Epithelial cell of alveolus of lung (primary cell): Measurements from ENCODE around the gene SOX10. TPM values are rescaled to one million over a fixed set of nuclear protein-coding genes. Genes with fewer than 3 reads are reported as not detected.

Source experiments
- total RNA-seq: library from RNA; depleted of rRNA; stranded (reverse); fragments of >200 nt; gene quantifications from 2 replicates; pipeline ENCODE4 v1.2.1, GENCODE V29; 2015

The SOX10 gene
- total RNA-seq, result not detected in 2 replicates

GRCh38 chr22:37983860-37984791 lies at the start of gene SOX10:
SOX10 (minus strand) TSS chr22:37984555; CDS start chr22:37983784, 771 bp downstream.

GRCh38 chr22:37953437-37954179 lies 30.7 kb downstream of the SOX10 start, which contains the start of the genes C22orf23 and POLR2F:
C22orf23 (minus strand) TSS chr22:37953601; CDS start chr22:37953149, 452 bp downstream.
POLR2F (plus strand) TSS chr22:37953699; CDS start chr22:37953788, 89 bp downstream.

Other genes starting within 250 kb of the SOX10 start
- 20.2 and 35.9 TPM in 2 replicates for gene GCAT, start 176.6 kb downstream of the SOX10 start, total RNA-seq
- gene GALR3, start 161.2 kb downstream of the SOX10 start, total RNA-seq, result not detected in 2 replicates
- gene ANKRD54, start 140.2 kb downstream of the SOX10 start, total RNA-seq, result 30.6 and 47.8 TPM in 2 replicates
- 467 and 631 TPM in 2 replicates for gene EIF3L, start 135.1 kb downstream of the SOX10 start, total RNA-seq
- 10.7 and 21.2 TPM in 2 replicates for gene MICALL1, start 78.3 kb downstream of the SOX10 start, total RNA-seq
- 0.13 and 3.0 TPM in 2 replicates for gene C22orf23, start 31.0 kb downstream of the SOX10 start, total RNA-seq
- gene POLR2F, start 30.9 kb downstream of the SOX10 start, total RNA-seq, result 72.3 and 86.5 TPM in 2 replicates
- gene PICK1, start 72.8 kb upstream of the SOX10 start, total RNA-seq, result 5.2 and 16.8 TPM in 2 replicates
- 0.80 TPM in 1 of 2 replicates, not detected in the other for gene SLC16A8, start 99.6 kb upstream of the SOX10 start, total RNA-seq
- 0.13 and 4.4 TPM in 2 replicates for gene BAIAP2L2, start 126.1 kb upstream of the SOX10 start, total RNA-seq
- gene PLA2G6, start 197.3 kb upstream of the SOX10 start, total RNA-seq, result 3.5 and 25.9 TPM in 2 replicates
- gene MAFF, start 217.4 kb upstream of the SOX10 start, total RNA-seq, result 34.0 and 48.6 TPM in 2 replicates